Measurements from ENCODE around the gene TMEM255A.

DNA sequence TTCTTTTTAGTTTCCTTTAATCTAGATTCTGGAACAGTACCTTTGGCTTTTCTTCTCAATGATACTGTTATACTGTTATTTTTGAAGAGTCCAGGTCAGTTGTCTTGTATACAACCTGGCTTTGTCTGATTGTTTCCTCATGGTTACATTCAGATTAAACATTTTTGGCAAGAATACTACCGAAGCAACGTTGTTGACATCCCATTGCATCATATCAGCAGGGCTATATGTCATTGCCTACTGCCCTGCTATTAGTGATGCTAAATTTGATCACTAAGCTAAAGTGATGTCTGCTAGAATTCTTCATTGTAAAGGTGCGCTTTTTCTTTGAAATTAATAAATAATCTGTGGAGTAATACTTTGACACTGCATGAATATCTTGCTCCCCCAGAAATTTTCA, 44.8 kb upstream of the TMEM255A start:
- TF ChIP-seq, protein P1, sequence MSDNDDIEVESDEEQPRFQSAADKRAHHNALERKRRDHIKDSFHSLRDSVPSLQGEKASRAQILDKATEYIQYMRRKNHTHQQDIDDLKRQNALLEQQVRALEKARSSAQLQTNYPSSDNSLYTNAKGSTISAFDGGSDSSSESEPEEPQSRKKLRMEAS (IDR thresholded peaks at IDR 0.05; ENCODE audit: low read depth, low read length) = no peak
- TF ChIP-seq, protein P2, sequence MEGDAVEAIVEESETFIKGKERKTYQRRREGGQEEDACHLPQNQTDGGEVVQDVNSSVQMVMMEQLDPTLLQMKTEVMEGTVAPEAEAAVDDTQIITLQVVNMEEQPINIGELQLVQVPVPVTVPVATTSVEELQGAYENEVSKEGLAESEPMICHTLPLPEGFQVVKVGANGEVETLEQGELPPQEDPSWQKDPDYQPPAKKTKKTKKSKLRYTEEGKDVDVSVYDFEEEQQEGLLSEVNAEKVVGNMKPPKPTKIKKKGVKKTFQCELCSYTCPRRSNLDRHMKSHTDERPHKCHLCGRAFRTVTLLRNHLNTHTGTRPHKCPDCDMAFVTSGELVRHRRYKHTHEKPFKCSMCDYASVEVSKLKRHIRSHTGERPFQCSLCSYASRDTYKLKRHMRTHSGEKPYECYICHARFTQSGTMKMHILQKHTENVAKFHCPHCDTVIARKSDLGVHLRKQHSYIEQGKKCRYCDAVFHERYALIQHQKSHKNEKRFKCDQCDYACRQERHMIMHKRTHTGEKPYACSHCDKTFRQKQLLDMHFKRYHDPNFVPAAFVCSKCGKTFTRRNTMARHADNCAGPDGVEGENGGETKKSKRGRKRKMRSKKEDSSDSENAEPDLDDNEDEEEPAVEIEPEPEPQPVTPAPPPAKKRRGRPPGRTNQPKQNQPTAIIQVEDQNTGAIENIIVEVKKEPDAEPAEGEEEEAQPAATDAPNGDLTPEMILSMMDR (IDR thresholded peaks at IDR 0.05; ENCODE audit: low read depth, low read length) = no peak

Data from NB4 (cell line).